ENCODE data around the gene FAIM2.

Gene FAIM2

GRCh38 chr12:49891012-49891411 lies 12.7 kb downstream of the FAIM2 start (continued):
- TF ChIP-seq, protein P1, sequence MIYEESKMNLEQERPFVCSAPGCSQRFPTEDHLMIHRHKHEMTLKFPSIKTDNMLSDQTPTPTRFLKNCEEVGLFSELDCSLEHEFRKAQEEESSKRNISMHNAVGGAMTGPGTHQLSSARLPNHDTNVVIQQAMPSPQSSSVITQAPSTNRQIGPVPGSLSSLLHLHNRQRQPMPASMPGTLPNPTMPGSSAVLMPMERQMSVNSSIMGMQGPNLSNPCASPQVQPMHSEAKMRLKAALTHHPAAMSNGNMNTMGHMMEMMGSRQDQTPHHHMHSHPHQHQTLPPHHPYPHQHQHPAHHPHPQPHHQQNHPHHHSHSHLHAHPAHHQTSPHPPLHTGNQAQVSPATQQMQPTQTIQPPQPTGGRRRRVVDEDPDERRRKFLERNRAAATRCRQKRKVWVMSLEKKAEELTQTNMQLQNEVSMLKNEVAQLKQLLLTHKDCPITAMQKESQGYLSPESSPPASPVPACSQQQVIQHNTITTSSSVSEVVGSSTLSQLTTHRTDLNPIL (CRISPR knock-in tag; IDR thresholded peaks at IDR 0.05; ENCODE audit: low read depth): no peak
- TF ChIP-seq ISL1 (CRISPR knock-in tag; IDR thresholded peaks at IDR 0.05): no peak

DNA sequence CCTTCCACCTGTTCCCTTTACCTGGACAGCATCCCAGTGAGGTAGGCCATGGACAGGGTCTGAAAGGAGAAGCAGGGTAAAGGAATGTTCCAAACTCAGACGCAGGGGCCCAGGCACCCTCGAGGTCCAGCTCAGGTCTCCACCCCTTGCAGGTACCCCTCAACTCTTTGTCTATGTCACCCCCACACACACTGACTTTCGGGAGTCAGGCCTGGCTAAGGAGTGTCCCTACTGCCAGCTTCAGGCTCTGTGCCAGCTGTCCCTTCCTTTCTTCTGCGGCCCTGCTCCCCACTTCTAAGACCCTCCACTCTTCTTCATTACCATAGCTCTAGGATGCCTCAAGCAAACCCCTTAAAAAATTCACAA lies 13.6 kb downstream of the FAIM2 start:
- TF ChIP-seq, protein P2, sequence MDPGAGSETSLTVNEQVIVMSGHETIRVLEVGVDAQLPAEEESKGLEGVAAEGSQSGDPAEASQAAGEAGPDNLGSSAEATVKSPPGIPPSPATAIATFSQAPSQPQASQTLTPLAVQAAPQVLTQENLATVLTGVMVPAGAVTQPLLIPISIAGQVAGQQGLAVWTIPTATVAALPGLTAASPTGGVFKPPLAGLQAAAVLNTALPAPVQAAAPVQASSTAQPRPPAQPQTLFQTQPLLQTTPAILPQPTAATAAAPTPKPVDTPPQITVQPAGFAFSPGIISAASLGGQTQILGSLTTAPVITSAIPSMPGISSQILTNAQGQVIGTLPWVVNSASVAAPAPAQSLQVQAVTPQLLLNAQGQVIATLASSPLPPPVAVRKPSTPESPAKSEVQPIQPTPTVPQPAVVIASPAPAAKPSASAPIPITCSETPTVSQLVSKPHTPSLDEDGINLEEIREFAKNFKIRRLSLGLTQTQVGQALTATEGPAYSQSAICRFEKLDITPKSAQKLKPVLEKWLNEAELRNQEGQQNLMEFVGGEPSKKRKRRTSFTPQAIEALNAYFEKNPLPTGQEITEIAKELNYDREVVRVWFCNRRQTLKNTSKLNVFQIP (CRISPR knock-in tag; IDR thresholded peaks at IDR 0.05; ENCODE audit: borderline replicate concordance, low read depth): no peak
- TF ChIP-seq PPARA (CRISPR knock-in tag; IDR thresholded peaks at IDR 0.05; ENCODE audit: borderline replicate concordance) (no peak), ZFP3 (CRISPR knock-in tag; IDR thresholded peaks at IDR 0.05) (no peak), TSHZ2 (CRISPR knock-in tag; IDR thresholded peaks at IDR 0.05) (no peak), GLIS3 (CRISPR knock-in tag; IDR thresholded peaks at IDR 0.05) (no peak), PATZ1 (CRISPR knock-in tag; IDR thresholded peaks at IDR 0.05; ENCODE audit: borderline replicate concordance) (no peak), ZNF8 (CRISPR knock-in tag; IDR thresholded peaks at IDR 0.05) (no peak), OSR1 (CRISPR knock-in tag; IDR thresholded peaks at IDR 0.05) (no peak), BACH2 (CRISPR knock-in tag; IDR thresholded peaks at IDR 0.05; ENCODE audit: borderline replicate concordance) (no peak), SNAI2 (CRISPR knock-in tag; IDR thresholded peaks at IDR 0.05) (no peak), ZFP30 (CRISPR knock-in tag; IDR thresholded peaks at IDR 0.05) (no peak), ESRRG (CRISPR knock-in tag; IDR thresholded peaks at IDR 0.05) (no peak), ISL1 (CRISPR knock-in tag; IDR thresholded peaks at IDR 0.05) (no peak), ZC3H10 (CRISPR knock-in tag; IDR thresholded peaks at IDR 0.05) (no peak), TCF4 (CRISPR knock-in tag; IDR thresholded peaks at IDR 0.05; ENCODE audit: borderline replicate concordance) (no peak), ZNF70 (CRISPR knock-in tag; IDR thresholded peaks at IDR 0.05) (no peak), RARB (CRISPR knock-in tag; IDR thresholded peaks at IDR 0.05) (no peak)
- TF ChIP-seq, protein P1 (CRISPR knock-in tag; IDR thresholded peaks at IDR 0.05; ENCODE audit: low read depth): no peak
- ATAC-seq: no peak

DNA sequence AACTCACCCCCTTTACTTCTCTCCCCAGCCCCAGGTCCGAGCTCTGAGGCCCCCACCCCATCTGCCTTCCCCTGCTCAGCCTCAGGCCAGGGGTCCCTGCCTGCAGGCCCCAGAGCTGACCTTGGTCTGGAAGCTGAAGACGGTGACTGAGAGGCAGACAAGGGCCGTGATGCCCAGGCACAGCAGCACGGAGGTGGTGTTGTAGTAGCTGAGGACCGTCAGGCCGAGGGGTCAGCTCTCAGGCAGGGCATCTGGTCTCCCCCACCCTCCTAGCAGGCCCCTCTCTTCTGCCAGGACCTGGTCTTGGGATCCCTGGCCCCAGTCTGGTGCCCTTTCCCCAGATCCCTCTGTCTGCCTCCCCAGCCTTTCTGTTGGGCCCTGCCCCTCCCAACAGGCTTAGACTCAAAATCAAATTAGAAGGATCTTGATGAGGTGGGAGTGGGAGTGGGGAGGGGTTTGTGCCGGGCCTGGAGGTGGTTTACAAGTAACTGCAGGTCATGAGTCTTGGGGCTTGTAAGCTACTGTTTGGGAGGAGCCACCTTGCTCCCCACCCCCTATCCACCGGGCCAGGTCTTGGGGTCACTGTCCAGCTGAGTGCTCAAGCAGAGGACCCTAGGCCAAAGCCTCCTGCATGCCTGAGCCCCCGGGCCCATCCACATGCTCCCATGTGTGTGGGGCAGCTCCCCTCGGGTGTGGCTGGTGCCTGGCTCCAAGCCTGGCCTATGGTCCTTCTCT lies 14.2 kb downstream of the FAIM2 start:
- no peak for TF ChIP-seq SNAI2 (CRISPR knock-in tag; IDR thresholded peaks at IDR 0.05)
- no peak for TF ChIP-seq BACH2 (CRISPR knock-in tag; IDR thresholded peaks at IDR 0.05; ENCODE audit: borderline replicate concordance)
- no peak for TF ChIP-seq ISL1 (CRISPR knock-in tag; IDR thresholded peaks at IDR 0.05)
- TF ChIP-seq, protein P1 (CRISPR knock-in tag; IDR thresholded peaks at IDR 0.05; ENCODE audit: low read depth): no peak
- TF ChIP-seq TCF4 (CRISPR knock-in tag; IDR thresholded peaks at IDR 0.05; ENCODE audit: borderline replicate concordance): no peak
- TF ChIP-seq ZNF565 (CRISPR knock-in tag; conservative IDR thresholded peaks at IDR 0.05; ENCODE audit: low read depth): no peak
- no peak for TF ChIP-seq ZNF8 (CRISPR knock-in tag; IDR thresholded peaks at IDR 0.05)
- no peak for TF ChIP-seq GLIS3 (CRISPR knock-in tag; IDR thresholded peaks at IDR 0.05)
- TF ChIP-seq TSHZ2 (CRISPR knock-in tag; IDR thresholded peaks at IDR 0.05): no peak
- no peak for TF ChIP-seq CSDC2 (CRISPR knock-in tag; IDR thresholded peaks at IDR 0.05)
- ATAC-seq: no peak
